K562 (cell line): ENCODE measurements around the gene GMDS. TPM values are rescaled to one million over a fixed set of nuclear protein-coding genes. Genes with fewer than 3 reads are reported as not detected.

Source experiments
- ATAC-seq: fragments of 200-7000 bp; cut with Tn5 transposase; 3 replicates; pipeline ENCODE4 v1.9.1; 2020; ENCODE audit warnings: moderate library complexity
- BruUV-seq: library from RNA; stranded (reverse); fragments of 400-500 nt; replicated peaks from 2 replicates; lab custom pipeline; 2021; lab: Mats Ljungman, UMichigan
- CTCF ChIA-PET: fragments of 300-600 bp; formaldehyde crosslinking; extraction: SDS; loops from one replicate; lab custom pipeline; 2021; ENCODE audit warnings: low intra/inter-chr PET ratio; lab: Yijun Ruan, JAX
- POLR2A ChIA-PET: fragments of 300-600, 350-650 bp; sonication (Branson Sonifier 250); formaldehyde crosslinking; extraction: SDS; loops from one replicate; lab custom pipeline; 2021; ENCODE audit warnings: antibody characterized with exemption, inconsistent platforms; lab: Yijun Ruan, JAX
- DNase-seq, 4 experiments: peaks; one replicate each; pipeline versions ENCODE4 v3.0.0 to v3.0.0-alpha.2; 2011 to 2018; ENCODE audit warnings: low spot score in 3 of 4, mixed read lengths in 3 of 4; ENCODE audit errors: extremely low read depth in 1 of 4
- FAIRE-seq: peaks from 2 replicates; lab custom pipeline; 2011; peaks lifted over from hg19 to GRCh38; lab: Jason Lieb, UNC
- H2AFZ ChIP-seq: 2 replicates; pipeline ENCODE4 v1.6.0; 2011; ENCODE audit warnings: low read depth, low read length, control low read depth, inconsistent platforms
- H3K27ac ChIP-seq: fragments of 200-600 bp; 3 replicates; pipeline ENCODE4 v1.8.0; 2011; ENCODE audit warnings: low read depth, mild to moderate bottlenecking, control low read depth, inconsistent platforms, low read length, moderate library complexity, mixed read lengths; ENCODE audit errors: extremely low read depth
- H3K27me3 ChIP-seq, 2 experiments: fragments of 300-600 bp in 1 of 2; 2 replicates in 1 of 2; 3 replicates in 1 of 2; pipeline versions ENCODE4 v1.6.0 to v1.8.0; 2011; ENCODE audit warnings: inconsistent platforms in 2 of 2, low read length in 2 of 2, mild to moderate bottlenecking in 1 of 2, mixed read lengths in 1 of 2, moderate library complexity in 1 of 2; ENCODE audit not compliant: control insufficient read depth in 2 of 2, insufficient read depth in 2 of 2
- H3K36me3 ChIP-seq: fragments of 300-600 bp; 3 replicates; pipeline ENCODE4 v1.8.0; 2011; ENCODE audit warnings: mild to moderate bottlenecking, low read length, inconsistent platforms; ENCODE audit not compliant: control insufficient read depth, insufficient read depth
- H3K4me1 ChIP-seq, 2 experiments: fragments of 200-600 bp in 1 of 2; replicated peaks in 1 of 2; 2 replicates in 1 of 2; 3 replicates in 1 of 2; pipeline versions ENCODE4 v1.5.1 to v1.8.0; 2011; ENCODE audit warnings: inconsistent platforms in 2 of 2, low read length in 2 of 2, mild to moderate bottlenecking in 1 of 2, mixed read lengths in 1 of 2, moderate library complexity in 1 of 2; ENCODE audit not compliant: control insufficient read depth in 2 of 2, insufficient read depth in 2 of 2
- H3K4me2 ChIP-seq: 2 replicates; pipeline ENCODE4 v1.6.1; 2011; ENCODE audit warnings: low read length, control low read depth, inconsistent platforms, mixed read lengths; ENCODE audit not compliant: insufficient read depth
- H3K4me3 ChIP-seq: fragments of 200-600 bp; sonication (generic), shearing (Covaris generic); 2 replicates; pipeline ENCODE4 v1.5.1; 2016; ENCODE audit warnings: control low read depth, inconsistent platforms
- H3K79me2 ChIP-seq: fragments of 200-600 bp; 3 replicates; pipeline ENCODE4 v1.8.0; 2011; ENCODE audit warnings: low read length, inconsistent platforms; ENCODE audit not compliant: control insufficient read depth, insufficient read depth
- H3K9ac ChIP-seq, 2 experiments: 2 replicates each; pipeline versions ENCODE4 v1.6.0 to v1.6.1; 2011; ENCODE audit warnings: low read depth in 2 of 2, low read length in 2 of 2, control low read depth in 1 of 2, inconsistent platforms in 1 of 2, mild to moderate bottlenecking in 1 of 2, mixed read lengths in 1 of 2; ENCODE audit not compliant: insufficient read depth in 1 of 2
- H3K9me1 ChIP-seq: one replicate; pipeline ENCODE4 v1.6.0; 2011; ENCODE audit warnings: inconsistent platforms, mild to moderate bottlenecking, low read length, moderate library complexity; ENCODE audit not compliant: control insufficient read depth, insufficient read depth
- H3K9me3 ChIP-seq: replicated peaks from 2 replicates; pipeline ENCODE4 v1.5.1; 2011; ENCODE audit warnings: low read depth, low read length, inconsistent platforms; ENCODE audit not compliant: control insufficient read depth, insufficient read depth
- H4K20me1 ChIP-seq: replicated peaks from 2 replicates; pipeline ENCODE4 v1.6.1; 2011; ENCODE audit warnings: low read length, inconsistent platforms, mixed read lengths; ENCODE audit not compliant: control insufficient read depth, insufficient read depth
- CXXC5 ChIP-seq: fragments of 250-450 bp; sonication (Bioruptor Pico); IDR thresholded peaks from 2 replicates; pipeline ENCODE4 v1.8.0; 2022; ENCODE audit warnings: inconsistent platforms, mild to moderate bottlenecking, moderate library complexity
- ELF2 ChIP-seq: fragments of 250-450 bp; sonication (Bioruptor Pico); IDR thresholded peaks from 2 replicates; pipeline ENCODE4 v1.5.0; 2021; ENCODE audit warnings: mild to moderate bottlenecking
- ESRRB ChIP-seq: fragments of 250-450 bp; sonication (Bioruptor Pico); IDR thresholded peaks from 2 replicates; pipeline ENCODE4 v1.5.0; 2020; ENCODE audit warnings: mild to moderate bottlenecking, moderate library complexity, borderline replicate concordance
- GATAD2A ChIP-seq: fragments of 450-650 bp; IDR thresholded peaks from 2 replicates; pipeline ENCODE4 v1.6.1; 2017
- MXD1 ChIP-seq: fragments of 250-450 bp; sonication (Bioruptor Pico); IDR thresholded peaks from 2 replicates; pipeline ENCODE4 v1.8.0; 2021; ENCODE audit warnings: borderline replicate concordance, mild to moderate bottlenecking, moderate library complexity; ENCODE audit not compliant: poor library complexity, severe bottlenecking
- NRF1 ChIP-seq, 2 experiments: fragments of 450-650 bp; IDR thresholded peaks in 1 of 2; conservative IDR thresholded peaks in 1 of 2; 2 replicates each; pipeline ENCODE4 v1.6.1; 2014; ENCODE audit warnings: mild to moderate bottlenecking in 2 of 2
- POLR3G ChIP-seq: IDR thresholded peaks from 2 replicates; pipeline ENCODE4 v1.6.1; 2011; ENCODE audit not compliant: insufficient read length, insufficient replicate concordance; ENCODE audit errors: extremely low read depth
- USF1 ChIP-seq: sonication (generic); formaldehyde crosslinking; IDR thresholded peaks from 2 replicates; pipeline ENCODE4 v1.9.0; 2022; ENCODE audit warnings: mild to moderate bottlenecking, missing genetic modification reagents
- ZNF121 ChIP-seq: sonication (generic); formaldehyde crosslinking; conservative IDR thresholded peaks from 2 replicates; pipeline ENCODE4 v1.8.0; 2022; ENCODE audit warnings: missing genetic modification reagents
- ZNF217 ChIP-seq: sonication (generic); formaldehyde crosslinking; IDR thresholded peaks from 2 replicates; pipeline ENCODE4 v1.8.0; 2022; ENCODE audit warnings: mild to moderate bottlenecking, missing genetic modification reagents
- ZNF444 ChIP-seq: fragments of 250-450 bp; sonication (Bioruptor Pico); IDR thresholded peaks from 2 replicates; pipeline ENCODE4 v1.4.0; 2020; ENCODE audit warnings: mild to moderate bottlenecking, moderate library complexity
- WGBS: fragments of 100-300 bp; shearing (Covaris generic); methylation state at CpG from one replicate; pipeline ENCODE4 v1.1.6; 2016; ENCODE audit warnings: low coverage, mixed read lengths; ENCODE audit not compliant: insufficient coverage; ENCODE audit errors: missing lambda C conversion rate; 5-methylcytosine and 5-hydroxymethylcytosine counted together
- in situ Hi-C: fragments of 300-500 bp; cut with MboI; formaldehyde crosslinking; loops from 4 replicates; pipeline ENCODE4 v1.15.0; 2018; ENCODE audit warnings: inconsistent platforms, mixed read lengths
- intact Hi-C: fragments of 100-400 bp; cut with micrococcal nuclease; formaldehyde crosslinking; loops from 2 replicates; pipeline ENCODE4 v1.14.2; 2022
- polyA plus RNA-seq, 8 experiments: library from polyadenylated mRNA; depleted of rRNA in 4 of 8; stranded (reverse) in 5 of 8; unstranded in 3 of 8; fragments of >200 nt; fragmentation: Nextera tagmentation in 2 of 8; fragmentation: Illumina TruSeq in 1 of 8; extraction: Ambion mirVana in 2 of 8; extraction: Trizol in 1 of 8; gene quantifications; 2 replicates each; pipeline versions ENCODE4 v1.2.1 to v1.2.3, GENCODE V29; 2011 to 2014; ENCODE audit warnings: inconsistent platforms in 1 of 8, missing spikeins in 1 of 8
- total RNA-seq, 7 experiments: library from RNA; depleted of rRNA in 6 of 7; stranded (reverse); fragments of >200 nt in 6 of 7; fragmentation: Illumina TruSeq in 2 of 7; extraction: Trizol in 2 of 7; gene quantifications; 2 replicates each; pipeline versions ENCODE4 v1.2.1 to v1.2.3, GENCODE V29; 2011 to 2021; ENCODE audit warnings: low replicate concordance in 1 of 7
- TF ChIP-seq, protein P1 (sequence below), 2 experiments: fragments of 450-650 bp; IDR thresholded peaks; 2 replicates each; pipeline ENCODE4 v1.6.1; 2016

GMDS gene
- total and polyA plus RNA-seq, 9 of the 15 experiments (the other 6 are each of a cell fraction or from before 2014, with no cell fraction given), result 0.48 to 31.8 (median 13.4) TPM

- Histone ChIP-seq H3K27ac (no peak overlapping the region), H2AFZ (no peak overlapping the region), H3K79me2 (no peaks in the 10 kb centered on the region), H3K36me3 (no peaks in the 10 kb centered on the region), H3K4me3 (no peak overlapping the region), H3K9me3 (no peaks in the 10 kb centered on the region), H3K9ac (no peak overlapping the region), H4K20me1 (peaks cover 10% of the 10 kb centered on the region; the same call in 1 of the 2 replicates), H3K4me2 (no peak overlapping the region), H3K27me3 (peaks cover 0 to 19% of the 10 kb centered on the region in 2 experiments; a peak in 2 of 5 replicates), H3K4me1 (no peaks in the 10 kb centered on the region), H3K9me1 (no peaks in the 10 kb centered on the region)
- FAIRE-seq (no peak), DNase-seq (no peak), ATAC-seq (no peak)
- intact Hi-C loops, result no loop called here
- WGBS, result 27% methylated on average over 7 of the region's 7 CpGs
- BruUV-seq, result no TSS peak
- in situ Hi-C loops, result no loop called here
- ChIA-PET POLR2A (no interaction called here), CTCF (no interaction called here)
- TF ChIP-seq ZNF121 (CRISPR knock-in tag), result no peak
- no peak for TF ChIP-seq NRF1 (conservative IDR thresholded peaks at IDR 0.05 in 1 of 2, IDR thresholded peaks at IDR 0.05 in 1 of 2)
- TF ChIP-seq, protein P1, sequence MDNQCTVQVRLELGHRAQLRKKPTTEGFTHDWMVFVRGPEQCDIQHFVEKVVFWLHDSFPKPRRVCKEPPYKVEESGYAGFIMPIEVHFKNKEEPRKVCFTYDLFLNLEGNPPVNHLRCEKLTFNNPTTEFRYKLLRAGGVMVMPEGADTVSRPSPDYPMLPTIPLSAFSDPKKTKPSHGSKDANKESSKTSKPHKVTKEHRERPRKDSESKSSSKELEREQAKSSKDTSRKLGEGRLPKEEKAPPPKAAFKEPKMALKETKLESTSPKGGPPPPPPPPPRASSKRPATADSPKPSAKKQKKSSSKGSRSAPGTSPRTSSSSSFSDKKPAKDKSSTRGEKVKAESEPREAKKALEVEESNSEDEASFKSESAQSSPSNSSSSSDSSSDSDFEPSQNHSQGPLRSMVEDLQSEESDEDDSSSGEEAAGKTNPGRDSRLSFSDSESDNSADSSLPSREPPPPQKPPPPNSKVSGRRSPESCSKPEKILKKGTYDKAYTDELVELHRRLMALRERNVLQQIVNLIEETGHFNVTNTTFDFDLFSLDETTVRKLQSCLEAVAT (IDR thresholded peaks at IDR 0.05), result no peak
- TF ChIP-seq ZNF444 (CRISPR knock-in tag), result no peak
- TF ChIP-seq GATAD2A, result no peak
- TF ChIP-seq POLR3G, result no peak
- TF ChIP-seq ELF2, result no peak
- no peak for TF ChIP-seq CXXC5 (CRISPR knock-in tag)
- no peak for TF ChIP-seq ZNF217 (CRISPR knock-in tag)
- TF ChIP-seq ESRRB, result no peak
- TF ChIP-seq USF1 (CRISPR knock-in tag), result no peak
- TF ChIP-seq MXD1 (CRISPR knock-in tag), result no peak
Observed at GRCh38 chr6:1908784-1909183, 336.6 kb downstream of the GMDS start.
